Measurements from ENCODE around the gene ZNF831.

ZNF831 gene

GRCh38 chr20:59124296-59125029 lies 39.2 kb upstream of the ZNF831 start:
- no peak for DNase-seq
- H3K4me3 ChIP-seq (ENCODE audit: low read length): no peak overlapping the region
- H3K79me2 ChIP-seq (ENCODE audit: low read length): no peaks in the 10 kb centered on the region
- no peaks in the 10 kb centered on the region for H3K4me1 ChIP-seq (ENCODE audit: low read length)
- H3F3A ChIP-seq (ENCODE audit: insufficient read depth, low read length): no peaks in the 10 kb centered on the region
- H3K27me3 ChIP-seq (replicated peaks; ENCODE audit: insufficient read depth, low read length): peaks cover 91% of the 10 kb centered on the region
- no peak overlapping the region for H3K27ac ChIP-seq (ENCODE audit: low read length)
- no peak overlapping the region for H2AFZ ChIP-seq (ENCODE audit: low read length)
- no peaks in the 10 kb centered on the region for H3K9me2 ChIP-seq (replicated peaks; ENCODE audit: insufficient read depth, low read length)
- no peak overlapping the region for H3K4me2 ChIP-seq (ENCODE audit: low read depth, low read length)
- no peaks in the 10 kb centered on the region for H3K36me3 ChIP-seq (replicated peaks; ENCODE audit: insufficient read depth, low read length)
- no peaks in the 10 kb centered on the region for H3K9me3 ChIP-seq (replicated peaks; ENCODE audit: insufficient read depth, low read length)
- TF ChIP-seq EZH2phosphoT487 (IDR thresholded peaks at IDR 0.05; ENCODE audit: low read length) (no peak), EZH2 (optimal IDR thresholded peaks at IDR 0.05; ENCODE audit: low read depth, low read length) (no peak)
- TF ChIP-seq, protein P1, sequence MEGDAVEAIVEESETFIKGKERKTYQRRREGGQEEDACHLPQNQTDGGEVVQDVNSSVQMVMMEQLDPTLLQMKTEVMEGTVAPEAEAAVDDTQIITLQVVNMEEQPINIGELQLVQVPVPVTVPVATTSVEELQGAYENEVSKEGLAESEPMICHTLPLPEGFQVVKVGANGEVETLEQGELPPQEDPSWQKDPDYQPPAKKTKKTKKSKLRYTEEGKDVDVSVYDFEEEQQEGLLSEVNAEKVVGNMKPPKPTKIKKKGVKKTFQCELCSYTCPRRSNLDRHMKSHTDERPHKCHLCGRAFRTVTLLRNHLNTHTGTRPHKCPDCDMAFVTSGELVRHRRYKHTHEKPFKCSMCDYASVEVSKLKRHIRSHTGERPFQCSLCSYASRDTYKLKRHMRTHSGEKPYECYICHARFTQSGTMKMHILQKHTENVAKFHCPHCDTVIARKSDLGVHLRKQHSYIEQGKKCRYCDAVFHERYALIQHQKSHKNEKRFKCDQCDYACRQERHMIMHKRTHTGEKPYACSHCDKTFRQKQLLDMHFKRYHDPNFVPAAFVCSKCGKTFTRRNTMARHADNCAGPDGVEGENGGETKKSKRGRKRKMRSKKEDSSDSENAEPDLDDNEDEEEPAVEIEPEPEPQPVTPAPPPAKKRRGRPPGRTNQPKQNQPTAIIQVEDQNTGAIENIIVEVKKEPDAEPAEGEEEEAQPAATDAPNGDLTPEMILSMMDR (IDR thresholded peaks at IDR 0.05; ENCODE audit: low read length): no peak
- H3K9ac ChIP-seq (ENCODE audit: low read length): no peak overlapping the region
- no peaks in the 10 kb centered on the region for H4K20me1 ChIP-seq (ENCODE audit: insufficient read depth, low read length)

DNA sequence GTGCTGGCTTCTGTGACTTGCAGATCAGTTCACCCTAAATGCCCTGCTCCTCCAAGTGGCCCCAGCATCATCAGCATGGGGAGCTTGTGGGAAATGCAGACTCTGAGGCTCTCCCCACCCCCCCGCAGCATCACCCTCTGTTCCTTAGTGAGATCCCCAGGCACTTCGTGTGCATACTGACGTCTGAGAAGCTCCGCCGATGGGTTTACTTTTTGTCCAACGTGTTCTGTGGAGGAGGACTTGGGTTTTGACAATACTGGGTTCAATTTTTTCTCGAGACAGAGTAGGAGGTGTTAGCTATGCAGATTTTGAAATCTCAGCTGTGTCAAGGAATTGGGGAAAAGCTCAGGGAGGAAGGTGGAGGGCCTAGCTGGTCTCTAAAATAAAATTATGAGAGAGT lies 38.3 kb upstream of the ZNF831 start:
- Histone ChIP-seq H4K20me1 (ENCODE audit: insufficient read depth, low read length) (no peaks in the 10 kb centered on the region), H3K4me3 (ENCODE audit: low read length) (no peak overlapping the region), H3F3A (ENCODE audit: insufficient read depth, low read length) (no peaks in the 10 kb centered on the region), H3K9ac (ENCODE audit: low read length) (no peak overlapping the region), H3K9me2 (replicated peaks; ENCODE audit: insufficient read depth, low read length) (no peaks in the 10 kb centered on the region), H2AFZ (ENCODE audit: low read length) (no peak overlapping the region), H3K79me2 (ENCODE audit: low read length) (no peaks in the 10 kb centered on the region), H3K27me3 (replicated peaks; ENCODE audit: insufficient read depth, low read length) (peaks cover 89% of the 10 kb centered on the region), H3K36me3 (replicated peaks; ENCODE audit: insufficient read depth, low read length) (no peaks in the 10 kb centered on the region), H3K27ac (ENCODE audit: low read length) (no peak overlapping the region), H3K4me1 (ENCODE audit: low read length) (no peaks in the 10 kb centered on the region), H3K4me2 (ENCODE audit: low read depth, low read length) (no peak overlapping the region), H3K9me3 (replicated peaks; ENCODE audit: insufficient read depth, low read length) (no peaks in the 10 kb centered on the region)
- no peak for DNase-seq
- TF ChIP-seq EZH2phosphoT487 (IDR thresholded peaks at IDR 0.05; ENCODE audit: low read length) (no peak), EZH2 (optimal IDR thresholded peaks at IDR 0.05; ENCODE audit: low read depth, low read length) (no peak)
- TF ChIP-seq, protein P1 (IDR thresholded peaks at IDR 0.05; ENCODE audit: low read length): no peak

- no peak for DNase-seq
- H3K27ac ChIP-seq (ENCODE audit: low read length): no peak overlapping the region
- no peaks in the 10 kb centered on the region for H3K9me2 ChIP-seq (replicated peaks; ENCODE audit: insufficient read depth, low read length)
- TF ChIP-seq EZH2phosphoT487 (IDR thresholded peaks at IDR 0.05; ENCODE audit: low read length) (no peak), EZH2 (optimal IDR thresholded peaks at IDR 0.05; ENCODE audit: low read depth, low read length) (no peak)
- TF ChIP-seq, protein P1 (IDR thresholded peaks at IDR 0.05; ENCODE audit: low read length): no peak
- no peaks in the 10 kb centered on the region for H3K79me2 ChIP-seq (ENCODE audit: low read length)
- no peak overlapping the region for H3K9ac ChIP-seq (ENCODE audit: low read length)
- no peaks in the 10 kb centered on the region for H3K4me1 ChIP-seq (ENCODE audit: low read length)
- no peaks in the 10 kb centered on the region for H3K9me3 ChIP-seq (replicated peaks; ENCODE audit: insufficient read depth, low read length)
- H4K20me1 ChIP-seq (ENCODE audit: insufficient read depth, low read length): no peaks in the 10 kb centered on the region
- H3K4me2 ChIP-seq (ENCODE audit: low read depth, low read length): no peak overlapping the region
- H3K27me3 ChIP-seq (replicated peaks; ENCODE audit: insufficient read depth, low read length): peaks cover 87% of the 10 kb centered on the region
- no peak overlapping the region for H2AFZ ChIP-seq (ENCODE audit: low read length)
- H3K36me3 ChIP-seq (replicated peaks; ENCODE audit: insufficient read depth, low read length): no peaks in the 10 kb centered on the region
- H3F3A ChIP-seq (ENCODE audit: insufficient read depth, low read length): no peaks in the 10 kb centered on the region
- no peak overlapping the region for H3K4me3 ChIP-seq (ENCODE audit: low read length)
These were observed 37.8 kb upstream of the ZNF831 start for GRCh38 chr20:59125836-59126235.
